HCT116 (cell line): ENCODE measurements around the gene SLC1A3.

Source experiments
- CTCF ChIP-seq, 3 experiments: fragments of 200-600 bp in 1 of 3; sonication (generic) in 1 of 3; IDR thresholded peaks in 2 of 3; conservative IDR thresholded peaks in 1 of 3; 2 replicates each; pipeline ENCODE4 v1.5.1; 2012 to 2017; ENCODE audit warnings: low read depth in 2 of 3, low read length in 2 of 3, antibody characterized with exemption in 1 of 3, borderline replicate concordance in 1 of 3, control low read depth in 1 of 3, mild to moderate bottlenecking in 1 of 3, mixed read lengths in 1 of 3, mixed run types in 1 of 3, moderate library complexity in 1 of 3; ENCODE audit not compliant: insufficient read depth in 1 of 3
- EZH2 ChIP-seq: fragments of 200-600 bp; sonication (generic); IDR thresholded peaks from 2 replicates; pipeline ENCODE4 v1.6.1; 2017; ENCODE audit warnings: antibody characterized with exemption, mixed run types

GRCh38 chr5:36623832-36624231 lies 17.4 kb downstream of the SLC1A3 start:
- no peak for TF ChIP-seq EZH2
- no peak for TF ChIP-seq CTCF (IDR thresholded peaks at IDR 0.05 in 2 of 3, conservative IDR thresholded peaks at IDR 0.05 in 1 of 3; ENCODE audit: borderline replicate concordance in 1 of 3, insufficient read depth in 1 of 3, low read depth in 2 of 3, low read length in 2 of 3)
